Lower leg skin (tissue), 4 donors: ENCODE measurements around the gene OR2M3. TPM values are rescaled to one million over a fixed set of nuclear protein-coding genes. Genes with fewer than 3 reads are reported as not detected.
"Not testable (repeated sequence)": the region's sequence is repeated elsewhere in the genome, so short reads cannot be mapped to it uniquely, and the experiment has no call there.

Experiments
- DNase-seq, 2 donors: peaks; one replicate each; pipeline ENCODE4 v3.0.0-alpha.2; 2019; ENCODE audit warnings: low spot score in 2 of 2
- H3K4me3 ChIP-seq: fragments of 200-600 bp; sonication (generic); 2 replicates; pipeline ENCODE4 v1.5.1; 2017; ENCODE audit warnings: mild to moderate bottlenecking, low read depth; ENCODE audit not compliant: poor library complexity, severe bottlenecking
- POLR2A ChIP-seq, 2 donors: fragments of 450-650 bp; IDR thresholded peaks; one replicate each; pipeline ENCODE4 v1.6.1; 2016 to 2017; ENCODE audit warnings: antibody characterized with exemption in 2 of 2, mild to moderate bottlenecking in 1 of 2, moderate library complexity in 1 of 2
- WGBS, 2 donors: methylation state at CpG; one replicate each; pipeline ENCODE4 v1.1.5; 2018; 5-methylcytosine and 5-hydroxymethylcytosine counted together
- intact Hi-C: fragments of 100-400 bp; cut with DNase I; formaldehyde crosslinking; loops from one replicate; pipeline ENCODE4 v1.15.0; 2023; ENCODE audit warnings: low total_unique reads
- total RNA-seq, 4 donors: library from RNA; depleted of rRNA; stranded (reverse); fragments of >200 nt; gene quantifications; one replicate each; pipeline ENCODE4 v1.1.0, GENCODE V29; 2016
- TF ChIP-seq, protein P1 (sequence below), 3 donors: fragments of 450-650 bp; IDR thresholded peaks; one replicate each; pipeline ENCODE4 v1.5.1; 2016; ENCODE audit warnings: antibody characterized with exemption in 3 of 3, mild to moderate bottlenecking in 3 of 3, moderate library complexity in 2 of 3

The OR2M3 gene
- total RNA-seq, 4 donors from 2014 or later = not detected

DNA sequence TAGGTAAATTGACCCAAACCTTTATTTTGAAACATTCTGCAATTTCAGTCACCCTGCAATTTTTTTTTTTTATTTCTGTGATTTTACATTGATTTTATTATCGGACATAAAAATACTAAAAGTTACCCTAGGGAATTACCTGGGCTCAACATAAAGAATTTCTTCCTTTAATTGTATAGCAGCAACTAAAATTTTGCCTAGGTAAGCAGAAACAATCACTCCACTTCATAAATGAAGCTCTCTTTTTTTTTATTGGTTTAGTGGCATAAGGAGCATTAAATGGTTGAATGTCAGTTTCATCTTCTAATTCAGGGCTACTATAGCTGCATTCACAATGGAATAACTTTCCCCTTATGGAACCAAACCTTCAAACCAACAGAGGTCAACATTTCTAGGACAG is 18.8 kb downstream of the OR2M3 start:
- intact Hi-C loops = no loop called here
- TF ChIP-seq, protein P1, sequence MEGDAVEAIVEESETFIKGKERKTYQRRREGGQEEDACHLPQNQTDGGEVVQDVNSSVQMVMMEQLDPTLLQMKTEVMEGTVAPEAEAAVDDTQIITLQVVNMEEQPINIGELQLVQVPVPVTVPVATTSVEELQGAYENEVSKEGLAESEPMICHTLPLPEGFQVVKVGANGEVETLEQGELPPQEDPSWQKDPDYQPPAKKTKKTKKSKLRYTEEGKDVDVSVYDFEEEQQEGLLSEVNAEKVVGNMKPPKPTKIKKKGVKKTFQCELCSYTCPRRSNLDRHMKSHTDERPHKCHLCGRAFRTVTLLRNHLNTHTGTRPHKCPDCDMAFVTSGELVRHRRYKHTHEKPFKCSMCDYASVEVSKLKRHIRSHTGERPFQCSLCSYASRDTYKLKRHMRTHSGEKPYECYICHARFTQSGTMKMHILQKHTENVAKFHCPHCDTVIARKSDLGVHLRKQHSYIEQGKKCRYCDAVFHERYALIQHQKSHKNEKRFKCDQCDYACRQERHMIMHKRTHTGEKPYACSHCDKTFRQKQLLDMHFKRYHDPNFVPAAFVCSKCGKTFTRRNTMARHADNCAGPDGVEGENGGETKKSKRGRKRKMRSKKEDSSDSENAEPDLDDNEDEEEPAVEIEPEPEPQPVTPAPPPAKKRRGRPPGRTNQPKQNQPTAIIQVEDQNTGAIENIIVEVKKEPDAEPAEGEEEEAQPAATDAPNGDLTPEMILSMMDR (IDR thresholded peaks at IDR 0.05) = no peak
- no peak for TF ChIP-seq POLR2A (IDR thresholded peaks at IDR 0.05)
- 97 to 98% methylated on average over 1 of the region's 1 CpG for WGBS, 2 donors
- H3K4me3 ChIP-seq = no peak overlapping the region
- no peak for DNase-seq

DNA sequence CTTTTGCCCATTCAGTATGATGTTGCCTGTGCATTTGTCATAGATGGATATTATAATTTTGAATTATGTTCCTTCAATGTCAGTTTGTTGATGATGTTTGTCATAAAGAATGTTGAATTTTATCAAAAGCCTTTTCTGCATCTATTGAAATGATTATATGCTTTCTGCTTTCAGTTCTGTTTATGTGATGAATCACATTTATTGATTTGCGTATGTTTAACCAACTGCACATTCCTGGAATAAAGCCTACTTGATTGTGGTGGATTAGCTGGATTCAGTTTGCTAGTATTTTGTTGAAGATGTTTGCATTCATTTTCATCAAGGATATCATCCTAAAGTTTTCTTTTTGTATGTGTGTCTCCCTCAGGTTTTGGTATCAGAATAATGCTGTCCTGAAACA is 28.5 kb downstream of the OR2M3 start:
- no peak overlapping the region for H3K4me3 ChIP-seq
- DNase-seq = no peak
- intact Hi-C loops = no loop called here
- whole genome bisulfite sequencing, 2 donors = 83% methylated on average over 1 of the region's 1 CpG
- no peak for TF ChIP-seq POLR2A (IDR thresholded peaks at IDR 0.05)
- TF ChIP-seq, protein P1 (IDR thresholded peaks at IDR 0.05) = no peak

DNA sequence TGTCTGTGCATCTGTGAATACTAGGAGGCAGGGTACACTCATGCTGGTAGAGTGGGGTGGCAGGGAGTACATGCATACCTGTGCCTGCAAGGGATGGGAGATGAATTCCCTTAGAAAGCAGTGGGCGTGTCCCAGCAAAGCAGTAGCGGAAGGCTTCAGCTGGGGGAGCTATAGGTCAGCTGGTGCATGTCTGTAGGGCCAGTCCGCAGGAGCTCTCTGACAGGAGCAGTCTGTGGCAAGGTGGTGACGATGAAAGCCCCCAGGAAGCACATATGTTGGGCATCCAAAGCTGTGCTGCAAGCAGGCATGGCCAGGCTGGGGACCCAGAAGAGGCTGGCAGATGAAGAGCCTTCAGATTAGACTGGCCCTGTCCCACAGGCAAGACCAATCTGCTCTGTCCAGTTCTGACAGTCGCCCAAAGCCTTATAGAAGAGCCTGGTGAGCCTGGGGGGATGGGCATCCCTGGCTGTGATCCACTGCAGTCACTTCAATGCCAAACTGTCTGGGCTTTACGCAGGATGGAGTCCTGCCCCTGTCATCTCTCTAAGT is 32.4 kb downstream of the OR2M3 start:
- no peak for TF ChIP-seq POLR2A (IDR thresholded peaks at IDR 0.05)
- TF ChIP-seq, protein P1 (IDR thresholded peaks at IDR 0.05) = no peak
- WGBS, 2 donors = 64 to 76% methylated on average over 6 of the region's 6 CpGs
- no peak overlapping the region for H3K4me3 ChIP-seq
- intact Hi-C loops = no loop called here
- no peak for DNase-seq

DNA sequence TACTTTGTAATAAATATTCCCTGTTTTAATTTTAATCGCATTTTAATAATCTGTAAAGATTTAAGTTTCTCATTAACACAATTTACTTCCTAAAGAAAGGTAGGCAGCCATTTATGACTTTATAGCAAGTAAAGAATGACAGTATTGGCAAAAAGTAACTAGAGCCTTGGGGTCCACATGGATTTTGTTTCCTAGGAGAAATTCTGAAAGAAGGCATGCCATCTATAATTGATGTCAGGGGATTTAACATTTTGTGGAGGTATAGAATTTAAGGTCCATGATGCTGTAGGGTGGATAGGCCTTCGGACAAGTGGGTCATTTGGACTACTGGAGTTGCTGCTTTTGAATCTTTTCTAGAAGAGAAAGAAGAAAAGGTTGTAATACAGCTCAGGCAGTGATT is 34.1 kb downstream of the OR2M3 start, which contains the start of gene OR2M4:
Gene OR2M4 (plus strand): TSS at position 301 of the 400 bp plus-strand sequence. CDS start 7,512 bp downstream, outside the sequence.
- DNase-seq = no peak
- WGBS, 2 donors = 78 to 83% methylated on average over 2 of the region's 2 CpGs
- intact Hi-C loops = no loop called here
- no peak for TF ChIP-seq POLR2A (IDR thresholded peaks at IDR 0.05)
- TF ChIP-seq, protein P1 (IDR thresholded peaks at IDR 0.05) = no peak
- no peak within 1 kb of the TSS for H3K4me3 ChIP-seq

DNA sequence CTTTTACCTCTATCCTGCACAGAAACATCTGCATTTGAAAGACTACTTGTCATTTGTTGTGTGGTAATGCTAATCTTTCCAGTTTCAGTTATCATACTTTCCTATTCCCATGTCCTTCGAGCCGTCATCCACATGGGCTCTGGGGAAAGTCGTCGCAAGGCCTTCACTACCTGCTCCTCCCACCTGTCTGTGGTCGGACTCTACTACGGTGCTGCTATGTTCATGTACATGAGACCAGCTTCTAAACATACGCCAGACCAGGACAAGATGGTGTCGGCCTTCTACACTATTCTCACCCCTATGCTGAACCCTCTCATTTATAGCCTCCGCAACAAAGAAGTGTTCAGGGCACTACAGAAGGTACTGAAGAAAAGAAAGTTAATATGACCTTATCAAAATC is 42.4 kb downstream of the OR2M3 start:
- DNase-seq = no peak
- intact Hi-C loops = no loop called here
- no peak for TF ChIP-seq POLR2A (IDR thresholded peaks at IDR 0.05)
- TF ChIP-seq, protein P1 (IDR thresholded peaks at IDR 0.05) = no peak
- WGBS, 2 donors = 93% methylated on average over 9 of the region's 9 CpGs
- no peak overlapping the region for H3K4me3 ChIP-seq

DNA sequence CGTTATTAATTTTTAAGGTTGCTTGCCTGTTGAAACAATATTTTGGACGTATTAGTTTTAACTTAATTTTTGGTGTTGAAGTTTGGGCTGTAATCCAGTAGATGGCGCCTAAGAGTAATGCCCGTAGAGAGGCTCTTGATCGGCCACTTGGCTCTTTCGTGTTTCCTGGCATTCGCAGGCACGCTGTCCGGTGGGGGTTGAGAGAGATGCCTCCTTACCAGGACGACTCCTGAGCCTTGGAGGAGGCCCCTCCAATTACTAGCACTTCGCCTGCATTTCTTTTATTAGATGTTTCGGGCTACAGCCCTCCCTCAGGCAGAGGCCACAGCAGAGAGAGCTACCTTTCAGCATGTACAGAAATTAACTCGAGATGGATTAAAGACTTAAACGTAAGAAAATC is 46.1 kb downstream of the OR2M3 start:
- H3K4me3 ChIP-seq = no peak overlapping the region
- WGBS, 2 donors = 12 to 13% methylated on average over 14 of the region's 14 CpGs
- TF ChIP-seq, protein P1 (IDR thresholded peaks at IDR 0.05) = no peak
- no peak for TF ChIP-seq POLR2A (IDR thresholded peaks at IDR 0.05)
- intact Hi-C loops = no loop called here
- DNase-seq = no peak

DNA sequence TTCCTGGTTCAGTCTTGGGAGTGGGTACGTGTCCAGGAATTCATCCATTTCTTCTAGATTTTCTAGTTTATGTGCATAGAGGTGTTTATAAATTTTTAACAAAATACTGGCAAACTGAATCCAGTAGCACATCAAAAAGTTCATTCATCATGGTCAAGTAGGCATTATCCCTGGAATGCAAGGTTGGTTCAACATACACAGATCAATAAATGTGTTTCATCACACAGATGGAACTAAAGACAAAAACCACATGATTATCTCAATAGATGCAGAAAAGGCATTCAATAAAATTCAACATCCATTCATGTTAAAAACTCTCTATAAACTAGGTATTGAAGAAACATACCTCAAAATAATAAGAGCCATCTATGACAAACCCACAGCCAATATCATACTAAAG is 62.2 kb downstream of the OR2M3 start:
- H3K4me3 ChIP-seq, DNase-seq, intact Hi-C loops: not testable (repeated sequence)
- 72 to 75% methylated on average over 1 of the region's 1 CpG for WGBS, 2 donors
